HL-60/S4 treated with retinoic acid at 250 ng/mL for 4 days and 3 days (cell line): Measurements from ENCODE around the gene ENTHD1.
"Not testable (repeated sequence)": the region's sequence is repeated elsewhere in the genome, so short reads cannot be mapped to it uniquely, and the experiment has no call there.

ENCODE experiments used
- in situ Hi-C: fragments of 300-500 bp; cut with MboI; formaldehyde crosslinking; loops from 2 replicates; pipeline ENCODE4 v1.7.0; 2022; ENCODE audit warnings: low sequenced_read_pairs

The ENTHD1 gene

DNA sequence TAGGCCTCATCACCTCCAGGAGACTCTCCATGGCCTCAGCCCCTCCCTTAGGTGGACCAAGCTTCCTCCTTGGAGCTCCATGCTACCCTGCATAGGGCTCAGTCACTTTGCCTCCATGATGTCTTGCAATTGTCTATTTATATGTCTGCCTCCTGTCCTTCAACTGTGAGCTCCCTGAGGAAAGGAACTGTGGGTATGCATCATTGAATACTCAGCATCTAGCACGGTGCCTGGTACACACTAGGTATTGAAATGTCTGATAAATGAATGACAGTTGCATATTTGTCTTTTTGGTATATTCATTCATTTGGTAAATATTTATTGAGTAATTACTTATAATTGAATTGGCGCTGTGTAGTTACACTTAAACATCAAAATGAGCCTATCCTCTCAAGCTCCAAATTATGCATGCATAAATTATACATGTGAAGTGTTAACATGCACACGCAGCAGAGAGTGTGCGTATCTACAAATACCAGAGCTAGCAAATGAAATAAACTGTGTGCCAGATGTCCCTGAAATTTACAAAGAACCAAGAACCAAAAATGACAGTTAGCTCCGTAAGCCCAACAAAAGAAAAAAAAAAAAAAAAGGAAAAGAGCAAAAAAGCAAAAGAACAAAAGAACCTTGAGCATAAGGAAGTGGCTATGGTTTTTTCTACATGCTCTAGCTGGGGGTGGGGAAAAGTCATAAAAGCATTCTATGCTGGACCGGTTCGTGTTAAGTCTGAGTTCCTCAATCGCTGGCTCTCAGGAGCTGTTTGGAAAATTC, 32.5 kb upstream of the ENTHD1 start:
- in situ Hi-C loops, result no loop called here

DNA sequence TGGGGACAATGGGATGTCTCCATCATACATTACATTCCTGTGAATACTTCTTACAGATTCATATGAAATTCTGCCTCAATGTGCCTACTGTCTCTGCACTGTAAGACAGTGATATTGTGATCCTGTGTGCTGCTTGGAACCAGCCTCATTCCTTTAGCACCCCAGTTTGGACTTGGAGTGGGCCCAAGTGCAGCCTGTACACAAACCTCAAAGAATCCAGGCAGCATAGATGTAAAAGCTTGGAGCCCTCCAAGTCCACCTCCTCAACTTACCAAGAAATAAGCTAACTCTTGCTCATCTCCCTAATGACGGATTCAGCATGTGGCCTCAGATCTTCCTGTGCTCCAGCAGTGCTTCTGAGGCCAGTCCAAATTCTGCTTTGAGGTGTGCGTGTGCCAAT, 31.7 kb upstream of the ENTHD1 start:
- in situ Hi-C loops, result no loop called here

DNA sequence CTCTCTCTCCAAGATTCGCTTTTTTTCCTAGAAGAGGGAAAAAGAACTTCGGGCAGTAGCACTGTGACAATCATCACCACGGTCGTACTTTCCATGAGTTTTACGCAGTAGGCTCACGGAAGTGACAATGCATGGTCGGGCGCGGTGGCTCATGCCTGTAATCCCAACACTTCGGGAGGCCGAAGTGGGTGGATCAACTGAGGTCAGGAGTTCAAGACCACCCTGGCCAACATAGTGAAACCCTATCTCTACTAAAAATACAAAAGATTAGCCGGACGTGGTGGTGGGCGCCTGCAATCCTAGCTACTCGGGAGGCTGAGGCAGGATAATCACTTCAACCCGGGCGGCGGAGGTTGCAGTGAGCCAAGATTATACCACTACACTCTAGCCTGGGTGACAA, 30.7 kb upstream of the ENTHD1 start:
- in situ Hi-C loops, result no loop called here

DNA sequence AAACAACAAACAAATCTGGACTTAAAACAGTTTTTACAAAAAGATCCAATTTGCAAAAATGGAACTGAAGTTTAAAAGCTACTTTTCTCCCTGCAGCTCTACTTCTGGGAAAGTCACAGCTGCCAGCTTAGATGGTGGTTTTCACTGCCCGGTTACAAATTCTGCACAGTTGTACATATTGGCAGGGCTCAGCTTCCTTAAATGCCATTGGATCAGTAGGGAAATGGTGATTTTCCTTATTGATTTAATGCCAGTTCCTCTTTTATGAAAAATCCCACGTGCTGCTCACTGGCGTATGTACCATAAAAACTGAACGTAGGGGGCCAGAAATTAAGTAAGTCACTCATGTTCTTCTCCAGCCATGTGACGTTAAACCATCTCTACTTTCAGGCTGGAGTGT, 30.1 kb upstream of the ENTHD1 start:
- in situ Hi-C loops, result no loop called here

DNA sequence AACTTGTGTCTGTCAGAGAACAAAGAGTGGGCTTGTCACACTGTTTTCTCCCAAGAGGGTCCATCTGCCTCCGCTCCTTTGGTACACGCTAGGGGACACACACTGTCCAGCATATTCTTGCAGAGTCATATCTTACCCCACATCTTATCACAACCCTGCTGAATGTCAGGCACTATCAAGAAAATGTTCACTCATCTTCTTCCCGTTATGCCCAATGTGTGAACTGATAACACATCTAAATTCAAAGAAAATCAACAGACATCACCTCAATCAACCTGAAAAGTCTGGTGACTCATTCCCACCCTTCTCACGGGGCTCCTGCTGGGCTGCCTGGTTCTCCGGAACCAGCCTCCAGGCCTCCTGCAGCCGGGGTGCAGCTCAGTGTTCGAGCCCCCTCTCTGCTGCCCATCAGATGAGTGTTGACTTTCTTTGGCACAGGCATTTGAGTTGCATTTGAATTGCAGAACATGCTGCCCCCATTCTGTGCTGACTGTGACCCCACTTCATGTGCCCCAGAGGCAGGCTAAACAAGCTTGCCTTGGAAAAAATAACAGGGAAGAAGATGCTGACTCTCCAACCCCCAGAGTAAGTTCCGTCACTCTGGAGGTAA, 26.7 kb upstream of the ENTHD1 start:
- in situ Hi-C loops, result no loop called here

DNA sequence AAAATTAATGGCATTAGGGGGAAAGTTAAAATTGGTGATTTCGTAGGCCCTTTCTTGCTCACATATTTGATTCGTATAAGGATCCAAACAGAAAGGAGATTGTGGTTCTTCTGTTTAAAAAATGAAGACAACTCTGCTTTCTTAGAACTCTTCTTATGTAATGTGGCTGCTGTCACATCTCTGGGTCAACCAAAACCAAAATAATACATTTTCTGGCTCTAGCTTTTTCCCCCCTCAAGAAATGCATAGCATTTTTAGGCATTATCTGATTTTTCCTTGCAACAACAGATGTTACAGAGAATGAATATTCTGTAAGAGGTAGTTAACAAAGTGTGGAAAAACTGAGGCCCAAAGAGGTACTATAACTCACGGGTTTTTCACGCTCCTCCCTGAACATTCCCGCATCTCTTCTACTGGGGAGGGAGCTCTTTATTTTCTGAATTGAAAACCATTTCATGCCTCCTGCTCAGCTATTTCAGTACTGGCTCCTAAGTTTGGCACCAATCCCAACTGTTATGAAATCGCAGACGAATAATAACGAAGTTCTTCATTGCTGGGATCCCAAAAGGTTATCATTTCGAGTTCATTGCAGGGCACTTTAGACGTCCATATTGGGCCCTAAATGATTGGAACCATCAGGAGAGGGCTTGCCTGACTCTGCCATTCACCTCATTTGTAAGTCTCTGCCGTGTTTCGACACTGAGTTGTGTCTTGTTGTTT, 24.4 kb upstream of the ENTHD1 start:
- in situ Hi-C loops, result no loop called here

DNA sequence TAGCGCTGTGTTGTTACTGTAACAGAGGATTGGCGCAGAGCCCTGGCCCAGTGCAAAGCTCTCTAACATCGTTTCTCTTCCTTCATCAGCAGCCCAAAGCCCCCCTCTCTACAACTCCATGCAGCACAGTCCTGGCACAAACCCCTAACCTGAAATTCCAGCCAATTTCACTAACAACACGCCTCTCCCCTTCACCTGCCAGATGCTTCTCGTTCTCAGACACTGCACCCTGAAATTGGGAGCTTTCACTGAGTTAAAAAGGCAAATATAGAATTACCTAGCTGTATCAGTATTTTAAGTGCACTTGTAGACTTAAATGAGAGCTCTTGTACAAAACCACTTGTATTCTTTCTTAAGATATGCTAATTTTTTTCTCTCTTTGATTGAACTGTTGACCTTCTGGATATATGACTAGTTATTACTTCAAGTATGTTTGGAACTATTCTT, 23.7 kb upstream of the ENTHD1 start:
- in situ Hi-C loops, result no loop called here

DNA sequence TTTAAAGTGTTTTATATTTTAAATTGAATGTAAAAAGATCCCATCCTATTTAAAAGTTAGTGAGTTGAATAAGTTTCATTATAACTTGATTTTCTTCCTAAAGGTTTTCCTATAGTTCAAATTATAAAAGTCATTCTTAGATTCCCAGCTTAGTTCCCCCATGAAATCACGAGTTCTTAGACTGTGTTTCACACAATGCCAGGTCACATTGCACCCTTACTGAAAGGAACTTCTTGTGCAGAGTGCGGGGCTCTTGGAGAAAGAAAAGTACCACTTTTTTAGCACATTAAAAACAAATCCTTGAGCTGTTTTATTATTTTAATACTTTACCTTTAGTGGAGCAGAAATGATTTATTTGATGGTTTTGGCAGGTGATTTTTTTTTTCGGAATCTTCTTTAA, 22.9 kb upstream of the ENTHD1 start:
- in situ Hi-C loops, result no loop called here

DNA sequence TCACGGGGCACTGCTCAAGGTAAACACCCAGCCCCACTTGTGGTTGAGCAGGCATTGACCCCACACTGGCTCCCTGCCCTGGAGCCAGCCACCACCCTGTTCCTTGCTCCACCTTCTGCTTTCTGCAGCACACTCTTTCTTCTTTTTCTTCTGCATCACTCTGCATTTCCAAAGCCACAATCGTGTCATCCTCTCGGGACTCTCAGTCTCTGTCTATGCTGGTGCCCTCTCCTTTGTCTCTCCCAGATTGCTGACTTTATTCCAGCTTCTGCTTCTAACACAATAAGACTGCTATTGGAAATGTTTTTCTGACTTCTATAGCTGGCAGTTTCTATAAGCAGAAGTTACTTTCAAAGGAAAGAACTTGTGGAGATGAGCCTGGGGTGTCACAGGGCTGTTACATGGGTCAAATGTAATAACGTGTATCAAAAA, 21.8 kb upstream of the ENTHD1 start:
- in situ Hi-C loops, result no loop called here

DNA sequence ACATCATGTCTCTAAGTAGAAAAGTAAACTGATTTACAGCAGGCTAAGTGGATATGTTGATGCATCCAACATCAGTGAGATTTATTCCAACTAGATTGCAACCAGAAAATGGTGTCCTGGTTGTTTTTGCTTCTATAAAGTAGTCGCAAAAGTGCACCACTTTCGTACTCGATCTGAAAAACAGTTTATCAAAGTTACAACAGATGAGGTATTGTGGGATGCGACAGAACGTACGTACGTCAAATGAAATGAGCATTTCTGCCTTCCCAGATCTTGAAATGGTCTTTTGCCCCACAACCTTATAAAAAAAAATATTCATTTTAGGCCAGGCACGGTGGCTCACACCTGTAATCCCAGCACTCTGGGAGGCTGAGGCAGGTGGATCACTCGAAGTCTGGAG, 21.0 kb upstream of the ENTHD1 start:
- in situ Hi-C loops, result no loop called here

DNA sequence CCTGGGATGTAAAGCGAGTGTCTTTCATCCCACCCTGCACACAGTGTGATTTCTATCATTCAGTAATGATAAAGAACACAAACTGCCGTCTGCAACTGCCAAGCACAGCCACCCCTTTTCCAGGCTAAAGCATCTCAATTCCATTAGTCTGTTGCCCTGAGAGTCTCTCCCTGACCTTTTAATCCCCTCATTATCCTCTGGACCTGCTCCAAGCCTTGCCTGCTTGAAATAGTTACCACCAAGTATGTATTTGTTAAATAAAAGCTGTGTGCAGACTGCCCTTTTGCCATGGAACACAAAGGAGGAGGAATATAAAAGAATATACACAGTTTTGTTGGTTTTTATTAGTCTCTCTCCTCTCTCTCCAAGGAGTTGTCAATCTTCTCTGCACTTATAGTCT, 20.3 kb upstream of the ENTHD1 start:
- in situ Hi-C loops, result no loop called here

DNA sequence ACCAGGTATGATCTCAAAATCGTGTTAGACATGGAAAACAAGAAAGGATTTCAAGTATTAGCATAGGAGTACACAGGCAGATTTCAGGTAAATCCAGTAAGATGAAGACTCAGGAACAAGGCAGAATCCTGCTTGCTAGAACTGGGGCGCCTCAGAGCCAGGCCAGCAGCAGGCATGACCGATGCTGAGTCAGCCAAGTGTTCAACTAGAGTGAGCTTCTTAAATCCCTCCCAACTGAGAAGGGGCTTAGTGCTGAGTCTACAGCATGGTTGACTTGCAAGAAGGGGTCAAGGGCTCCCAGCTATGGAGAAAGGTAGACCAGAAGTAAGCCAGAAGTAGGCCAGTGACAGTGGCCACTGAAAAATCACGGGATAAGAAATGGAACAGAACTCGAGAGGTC, 19.8 kb upstream of the ENTHD1 start:
- in situ Hi-C loops, result no loop called here

DNA sequence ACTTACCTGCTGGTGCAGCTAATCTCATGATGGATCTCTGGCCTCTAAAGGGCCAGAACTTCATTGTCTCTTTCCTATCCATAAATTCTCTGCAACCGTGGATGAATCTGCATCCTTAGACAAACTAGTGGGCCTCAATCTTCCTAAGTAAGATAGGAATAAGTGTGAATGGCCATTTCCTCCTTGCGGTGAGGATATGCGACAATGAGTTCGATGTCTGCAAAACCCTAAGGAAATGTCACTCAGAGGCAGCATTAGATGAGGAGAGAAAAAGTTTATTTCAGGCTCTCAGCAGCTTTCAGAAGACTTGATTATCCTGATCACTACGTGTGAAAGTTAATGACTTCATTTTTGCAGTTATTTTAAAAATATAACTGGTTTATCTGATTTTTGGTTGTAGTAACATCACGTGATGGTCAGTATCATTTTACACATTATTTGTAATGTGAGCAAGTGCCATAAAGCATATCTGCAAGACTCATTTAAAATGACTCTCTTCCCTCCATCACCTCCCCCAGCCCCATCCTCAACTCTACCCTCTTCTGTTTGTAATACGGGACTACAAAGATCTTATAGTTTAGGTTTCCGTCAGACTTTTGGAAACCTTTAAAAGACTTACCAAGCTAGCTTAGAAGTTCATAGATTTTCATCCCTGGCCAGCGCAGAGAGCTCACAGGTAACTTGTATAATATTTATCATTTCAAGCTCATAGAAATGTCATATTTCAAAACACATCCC, 17.5 kb upstream of the ENTHD1 start:
- in situ Hi-C loops, result no loop called here

DNA sequence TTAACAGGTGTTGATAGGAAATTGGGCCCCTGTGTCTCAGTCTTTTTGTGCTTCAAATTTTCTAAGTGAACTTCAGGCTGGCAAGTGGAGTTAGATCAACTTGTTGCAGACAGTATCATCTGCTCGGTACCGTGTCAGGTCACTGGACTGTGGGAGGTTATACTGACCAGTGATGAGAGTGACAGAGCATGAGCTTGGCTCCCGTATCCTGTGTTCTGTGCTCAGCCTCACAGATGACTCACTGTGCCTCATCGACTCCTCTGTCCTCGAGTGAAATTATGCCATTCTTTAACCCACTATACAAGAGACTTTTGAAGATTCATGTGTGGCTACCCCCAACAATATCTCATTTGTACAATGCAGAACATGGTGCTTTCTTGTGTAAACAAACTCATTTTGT, 15.2 kb upstream of the ENTHD1 start:
- in situ Hi-C loops, result no loop called here

DNA sequence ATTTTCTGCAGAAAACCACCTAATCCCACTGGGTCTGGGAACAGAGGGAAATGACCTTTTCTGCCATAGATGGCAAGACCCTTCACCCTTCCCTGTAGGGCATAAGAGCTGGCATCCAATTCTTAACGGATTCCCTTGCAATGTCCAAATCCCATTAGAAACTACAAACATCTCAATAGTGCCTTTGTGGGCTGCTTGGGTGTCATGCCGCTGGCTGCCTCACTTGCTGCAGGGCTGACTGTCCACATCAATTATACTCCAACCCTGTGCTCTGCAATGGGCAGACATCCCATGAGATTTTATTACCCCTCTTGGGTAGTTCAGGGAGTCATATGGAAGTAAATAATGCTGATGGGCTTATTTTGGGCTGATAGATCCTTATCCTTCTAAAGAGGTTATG, 14.6 kb upstream of the ENTHD1 start:
- in situ Hi-C loops, result no loop called here

DNA sequence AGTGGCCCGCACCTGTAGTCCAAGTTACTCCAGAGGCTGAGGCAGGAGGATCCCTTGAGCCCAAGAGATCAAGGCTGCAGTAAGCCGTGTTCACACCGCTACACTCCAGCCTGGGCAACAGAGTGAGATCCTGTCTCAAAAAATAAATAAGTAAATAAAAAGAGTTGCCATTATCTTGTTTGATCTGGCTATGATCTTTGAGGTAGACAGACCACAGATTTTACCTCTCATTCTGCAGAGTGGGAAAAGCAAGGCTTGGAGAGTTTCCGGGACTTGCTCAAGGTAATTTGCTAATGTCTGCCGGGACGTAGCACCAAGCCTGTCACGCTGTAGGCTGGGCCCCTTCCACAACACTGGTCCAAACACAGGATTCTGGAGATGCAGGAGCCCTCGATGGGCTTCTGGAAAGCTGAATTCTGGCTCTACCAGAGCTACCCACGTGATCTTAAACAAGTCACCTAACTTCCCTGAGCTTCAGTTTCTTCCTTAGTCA, 14.1 kb upstream of the ENTHD1 start:
- in situ Hi-C loops, result no loop called here

DNA sequence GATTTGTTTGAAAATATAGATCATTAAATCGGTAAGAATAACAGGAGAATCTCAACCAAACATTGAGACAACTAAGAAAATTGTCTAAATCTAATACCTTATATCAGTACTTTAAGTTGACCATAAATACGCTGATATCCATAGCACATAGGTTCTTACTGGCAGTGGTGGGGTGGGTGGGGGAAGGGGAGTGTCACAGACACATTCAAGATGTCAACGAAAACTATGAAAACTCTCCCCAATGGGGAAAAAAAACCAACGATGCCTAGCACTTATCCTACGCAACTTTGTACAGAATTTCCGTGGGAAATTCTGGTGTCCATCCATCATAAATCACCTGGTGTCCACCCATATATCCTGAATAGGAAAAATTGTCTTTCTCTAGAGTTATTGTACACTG, 13.5 kb upstream of the ENTHD1 start:
- in situ Hi-C loops, result no loop called here

DNA sequence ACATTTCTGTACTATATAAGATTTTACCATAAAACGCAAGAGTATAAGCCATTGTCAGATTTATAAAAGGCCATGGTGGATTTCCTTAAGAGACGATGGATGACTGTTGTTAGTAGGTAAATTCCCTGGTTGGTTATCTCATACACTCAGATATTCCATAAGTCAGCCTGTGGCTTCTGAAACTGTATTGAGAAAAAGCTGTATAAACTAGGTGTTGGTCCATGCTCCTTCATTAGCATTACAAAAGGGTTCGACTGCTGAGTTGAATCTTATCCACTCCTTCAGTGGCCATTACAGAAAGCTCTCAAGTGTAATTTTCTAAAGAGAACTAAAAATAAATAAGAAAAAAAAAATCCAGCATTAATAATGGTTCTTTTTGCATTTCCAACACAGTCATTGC, 12.6 kb upstream of the ENTHD1 start:
- in situ Hi-C loops, result no loop called here

DNA sequence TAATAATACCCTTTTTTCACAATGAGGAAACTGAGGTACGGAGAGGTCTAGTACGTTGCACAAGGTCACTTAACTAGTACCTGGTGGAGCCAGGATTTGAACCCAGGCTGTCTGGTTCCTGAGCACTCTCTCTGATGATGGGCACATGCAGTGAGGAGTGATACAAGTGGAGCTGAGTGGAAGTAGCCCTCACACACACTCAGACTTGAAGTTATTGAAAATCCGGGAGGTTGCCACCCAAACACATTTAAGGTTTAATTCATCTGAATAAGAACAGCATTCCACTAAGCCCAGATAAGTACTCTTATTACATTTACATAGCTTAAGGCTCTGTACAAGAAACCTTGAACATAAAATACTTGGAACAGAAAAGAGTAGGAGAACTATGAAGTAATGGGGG, 12.1 kb upstream of the ENTHD1 start:
- in situ Hi-C loops, result no loop called here

DNA sequence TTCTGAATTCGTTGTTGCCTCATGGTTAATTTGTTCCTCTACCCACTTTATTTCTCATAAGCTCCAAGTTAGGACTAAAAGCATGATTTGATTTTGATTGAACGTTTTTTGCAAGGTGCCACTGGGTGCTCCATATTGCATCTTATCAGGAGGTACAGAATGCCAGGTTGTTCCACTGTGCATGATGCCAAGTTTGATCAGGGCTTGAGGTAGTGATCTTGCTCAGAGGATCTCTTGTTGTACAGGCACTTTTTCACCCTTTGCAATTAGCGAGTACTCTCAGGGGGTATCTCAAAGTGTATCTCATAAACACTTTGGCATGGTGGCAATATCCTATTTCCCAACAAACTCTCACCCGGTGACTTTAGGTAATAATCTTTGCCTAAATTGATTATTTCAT, 11.3 kb upstream of the ENTHD1 start:
- in situ Hi-C loops, result no loop called here

DNA sequence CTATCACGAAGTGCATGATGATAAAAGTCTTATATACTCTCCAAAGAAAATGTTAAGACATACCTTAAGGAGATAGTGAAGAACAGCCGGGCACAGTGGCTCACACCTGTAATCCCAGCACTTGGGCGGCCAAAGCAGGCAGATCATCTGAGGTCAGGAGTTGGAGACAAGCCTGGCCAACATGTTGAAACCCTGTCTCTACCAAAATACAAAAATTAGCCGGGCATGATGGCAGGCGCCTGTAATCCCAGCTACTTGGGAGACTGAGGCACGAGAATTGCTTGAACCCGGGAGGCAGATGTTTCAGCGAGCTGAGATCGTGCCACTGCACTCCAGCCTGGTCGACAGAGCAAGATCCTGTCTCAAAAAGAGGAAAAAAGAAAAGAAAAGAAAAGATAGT, 10.5 kb upstream of the ENTHD1 start:
- in situ Hi-C loops, result not testable (repeated sequence)
